ENCODE measurements around the gene POC1B.

GRCh38 chr12:89477633-89478279 is 48.1 kb downstream of the POC1B start:
- TF ChIP-seq CTCF (IDR thresholded peaks at IDR 0.05; ENCODE audit: low read length): peak; percentile 16; the same call in 1 of the 2 replicates
- no peak for TF ChIP-seq EZH2 (IDR thresholded peaks at IDR 0.05; ENCODE audit: borderline replicate concordance, low read length)

Measured in OCI-LY1 (cell line).